Suprapubic skin (tissue), 4 donors: ENCODE results near the gene UPP1. TPM values are rescaled to one million over a fixed set of nuclear protein-coding genes. Genes with fewer than 3 reads are reported as not detected.
A peak's percentile ranks its signal among the peaks of the same experiment; 100 is the strongest.

ENCODE experiments used
- DNase-seq, 2 donors: peaks; one replicate each; pipeline ENCODE4 v3.0.0-alpha.2; 2019; ENCODE audit warnings: low spot score in 2 of 2
- H3K27ac ChIP-seq: fragments of 200-600 bp; sonication (generic); one replicate; pipeline ENCODE4 v1.5.1; 2019
- H3K27me3 ChIP-seq: fragments of 200-600 bp; sonication (generic); one replicate; pipeline ENCODE4 v1.5.1; 2019
- H3K36me3 ChIP-seq: fragments of 200-600 bp; sonication (generic); one replicate; pipeline ENCODE4 v1.5.1; 2019
- H3K4me1 ChIP-seq: fragments of 200-600 bp; sonication (generic); one replicate; pipeline ENCODE4 v1.5.1; 2019
- H3K4me3 ChIP-seq: fragments of 200-600 bp; sonication (generic); one replicate; pipeline ENCODE4 v1.5.1; 2019; ENCODE audit warnings: mild to moderate bottlenecking
- H3K9me3 ChIP-seq: fragments of 200-600 bp; sonication (generic); one replicate; pipeline ENCODE4 v1.5.1; 2019
- CTCF ChIP-seq, 2 donors: fragments of 200-600 bp in 1 of 2; fragments of 450-650 bp in 1 of 2; sonication (generic) in 1 of 2; IDR thresholded peaks; one replicate each; pipeline ENCODE4 v1.5.1; 2016 to 2019; ENCODE audit warnings: antibody characterized with exemption in 2 of 2, mild to moderate bottlenecking in 1 of 2, moderate library complexity in 1 of 2
- EP300 ChIP-seq: sonication (generic); formaldehyde crosslinking; IDR thresholded peaks from one replicate; pipeline ENCODE4 v1.6.1; 2017; ENCODE audit warnings: antibody characterized with exemption
- POLR2A ChIP-seq, 2 donors: fragments of 450-650 bp; IDR thresholded peaks; one replicate each; pipeline ENCODE4 v1.6.1; 2017; ENCODE audit warnings: antibody characterized with exemption in 2 of 2, mild to moderate bottlenecking in 2 of 2, moderate library complexity in 2 of 2
- POLR2AphosphoS5 ChIP-seq, 3 donors: sonication (generic); formaldehyde crosslinking; IDR thresholded peaks; one replicate each; pipeline ENCODE4 v1.6.1; 2017; ENCODE audit warnings: antibody characterized with exemption in 3 of 3
- WGBS: methylation state at CpG from one replicate; pipeline ENCODE4 v1.1.5; 2018; 5-methylcytosine and 5-hydroxymethylcytosine counted together
- total RNA-seq, 4 donors: library from RNA; depleted of rRNA; stranded (reverse); fragments of >200 nt; gene quantifications; one replicate each; pipeline ENCODE4 v1.1.0, GENCODE V29; 2016

UPP1 gene
- total RNA-seq, 4 donors from 2014 or later, result 2.2 to 11.9 (median 4.2) TPM

GRCh38 chr7:48108959-48109847 is 20.1 kb downstream of the UPP1 start:
- TF ChIP-seq EP300, result no peak
- TF ChIP-seq POLR2A (IDR thresholded peaks at IDR 0.05), result no peak
- no peak for TF ChIP-seq POLR2AphosphoS5 (IDR thresholded peaks at IDR 0.05)
- TF ChIP-seq CTCF (IDR thresholded peaks at IDR 0.05), result no peak
- Histone ChIP-seq H3K36me3 (peaks cover 36% of the 10 kb centered on the region), H3K4me1 (no peaks in the 10 kb centered on the region), H3K27me3 (no peaks in the 10 kb centered on the region), H3K4me3 (no peak overlapping the region), H3K27ac (no peak overlapping the region), H3K9me3 (no peaks in the 10 kb centered on the region)
- WGBS, result 100% methylated on average over 5 of the region's 5 CpGs
- no peak for DNase-seq

GRCh38 chr7:48109848-48110663 is 21.0 kb downstream of the UPP1 start:
- H3K27ac ChIP-seq, result no peak overlapping the region
- H3K4me1 ChIP-seq, result no peaks in the 10 kb centered on the region
- no peaks in the 10 kb centered on the region for H3K27me3 ChIP-seq
- WGBS, result 20% methylated on average over 9 of the region's 9 CpGs
- DNase-seq, result peak in 1 of 2 donors; percentile 87
- no peak for TF ChIP-seq POLR2A (IDR thresholded peaks at IDR 0.05)
- peak; percentile 96 to 98 for TF ChIP-seq CTCF (IDR thresholded peaks at IDR 0.05)
- H3K9me3 ChIP-seq, result no peaks in the 10 kb centered on the region
- H3K36me3 ChIP-seq, result peaks cover 27% of the 10 kb centered on the region
- H3K4me3 ChIP-seq, result no peak overlapping the region

DNA sequence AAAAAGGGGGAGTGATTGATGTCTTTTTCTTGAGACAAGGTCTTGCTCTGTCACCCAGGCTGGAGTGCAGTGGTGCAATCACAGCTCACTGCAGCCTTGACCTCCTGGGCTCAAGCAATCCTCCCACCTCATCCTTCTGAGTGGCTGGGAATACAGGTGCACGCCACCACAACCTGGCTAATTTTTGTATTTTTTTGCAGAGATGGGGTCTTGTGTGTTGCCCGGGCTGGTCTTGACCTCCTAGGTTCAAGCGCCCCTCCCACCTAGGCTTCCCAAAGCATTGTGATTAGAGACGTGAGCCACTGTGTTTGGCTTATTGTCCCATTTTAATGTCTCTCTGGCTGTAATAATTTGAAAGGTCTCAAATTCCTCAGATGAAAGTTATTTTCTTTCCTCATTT is 21.8 kb downstream of the UPP1 start:
- WGBS, result 71% methylated on average over 4 of the region's 4 CpGs
- Histone ChIP-seq H3K4me3 (no peak overlapping the region), H3K9me3 (no peaks in the 10 kb centered on the region), H3K27ac (no peak overlapping the region), H3K27me3 (no peaks in the 10 kb centered on the region), H3K36me3 (peaks cover 22% of the 10 kb centered on the region), H3K4me1 (no peaks in the 10 kb centered on the region)
- no peak for DNase-seq
- TF ChIP-seq EP300 (no peak), POLR2A (IDR thresholded peaks at IDR 0.05) (no peak), POLR2AphosphoS5 (IDR thresholded peaks at IDR 0.05) (no peak), CTCF (IDR thresholded peaks at IDR 0.05) (no peak)

DNA sequence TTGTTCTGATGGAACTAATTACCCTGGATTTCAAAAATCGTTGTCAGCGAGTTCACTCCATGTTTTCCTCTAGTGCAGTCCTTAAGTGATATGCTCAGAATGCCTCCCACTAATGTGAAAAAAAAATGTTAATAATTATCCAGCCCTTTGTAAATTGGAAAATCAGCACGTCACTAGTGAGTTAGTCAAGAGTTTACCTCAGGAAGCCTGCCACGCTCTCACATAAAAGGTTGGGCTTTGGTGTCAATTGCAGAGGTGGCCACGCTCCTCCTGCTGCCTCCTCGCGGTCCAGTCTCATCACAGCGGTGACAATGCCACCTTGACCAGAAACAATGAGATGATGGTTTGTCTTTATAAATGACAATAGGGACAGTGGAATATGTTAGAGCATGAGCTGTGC is 22.5 kb downstream of the UPP1 start:
- no peaks in the 10 kb centered on the region for H3K27me3 ChIP-seq
- no peak overlapping the region for H3K27ac ChIP-seq
- peaks cover 22% of the 10 kb centered on the region for H3K36me3 ChIP-seq
- TF ChIP-seq CTCF (IDR thresholded peaks at IDR 0.05) (no peak), POLR2AphosphoS5 (IDR thresholded peaks at IDR 0.05) (no peak), EP300 (no peak), POLR2A (IDR thresholded peaks at IDR 0.05) (no peak)
- H3K9me3 ChIP-seq, result no peaks in the 10 kb centered on the region
- H3K4me1 ChIP-seq, result no peaks in the 10 kb centered on the region
- DNase-seq, result no peak
- WGBS, result 89% methylated on average over 8 of the region's 8 CpGs
- H3K4me3 ChIP-seq, result no peak overlapping the region
